Breast epithelium (tissue), 4 donors: ENCODE results near the gene BMP7. TPM values are rescaled to one million over a fixed set of nuclear protein-coding genes. Genes with fewer than 3 reads are reported as not detected.

Source experiments
- DNase-seq, 2 donors: peaks; one replicate each; pipeline ENCODE4 v3.0.0-alpha.2; 2019; ENCODE audit warnings: low spot score in 2 of 2
- H3K27ac ChIP-seq, 2 donors: fragments of 200-600 bp; sonication (generic) in 1 of 2; one replicate each; pipeline ENCODE4 v1.5.1; 2016 to 2019; ENCODE audit warnings: mild to moderate bottlenecking in 1 of 2
- H3K27me3 ChIP-seq, 2 donors: fragments of 200-600 bp; sonication (generic) in 1 of 2; one replicate each; pipeline versions ENCODE4 v1.5.1 to v1.6.0; 2017 to 2019; ENCODE audit warnings: control low read depth in 1 of 2, mild to moderate bottlenecking in 1 of 2
- H3K36me3 ChIP-seq: fragments of 200-600 bp; one replicate; pipeline ENCODE4 v1.5.1; 2019
- H3K4me1 ChIP-seq, 2 donors: fragments of 200-600 bp; sonication (generic); one replicate each; pipeline ENCODE4 v1.5.1; 2016 to 2019; ENCODE audit warnings: control low read depth in 1 of 2
- H3K4me3 ChIP-seq, 3 donors: fragments of 200-600 bp; sonication (generic); 1 replicate in 2 of 3; 2 replicates in 1 of 3; pipeline ENCODE4 v1.5.1; 2016 to 2019; ENCODE audit warnings: mild to moderate bottlenecking in 3 of 3, moderate library complexity in 2 of 3
- H3K9me3 ChIP-seq, 2 donors: fragments of 200-600 bp; sonication (generic) in 1 of 2; one replicate each; pipeline ENCODE4 v1.5.1; 2016 to 2019; ENCODE audit warnings: control low read depth in 1 of 2
- CTCF ChIP-seq, 3 donors: fragments of 450-650 bp; IDR thresholded peaks; one replicate each; pipeline ENCODE4 v1.5.1; 2016 to 2017; ENCODE audit warnings: antibody characterized with exemption in 3 of 3, mild to moderate bottlenecking in 3 of 3, moderate library complexity in 3 of 3
- POLR2A ChIP-seq: fragments of 450-650 bp; IDR thresholded peaks from one replicate; pipeline ENCODE4 v1.6.1; 2016; ENCODE audit warnings: antibody characterized with exemption, mild to moderate bottlenecking, moderate library complexity
- POLR2AphosphoS5 ChIP-seq, 3 donors: sonication (generic); formaldehyde crosslinking; IDR thresholded peaks; one replicate each; pipeline ENCODE4 v1.6.1; 2017; ENCODE audit warnings: antibody characterized with exemption in 3 of 3
- intact Hi-C: fragments of 100-400 bp; cut with DNase I; formaldehyde crosslinking; loops from one replicate; pipeline ENCODE4 v1.15.1; 2023; ENCODE audit warnings: low total_unique reads
- total RNA-seq, 3 donors: library from RNA; depleted of rRNA; stranded (reverse); fragments of >200 nt; gene quantifications; one replicate each; pipeline ENCODE4 v1.1.0, GENCODE V29; 2016

The BMP7 gene
- total RNA-seq, 3 donors from 2014 or later = 1.6 to 3.8 (median 1.8) TPM

DNA sequence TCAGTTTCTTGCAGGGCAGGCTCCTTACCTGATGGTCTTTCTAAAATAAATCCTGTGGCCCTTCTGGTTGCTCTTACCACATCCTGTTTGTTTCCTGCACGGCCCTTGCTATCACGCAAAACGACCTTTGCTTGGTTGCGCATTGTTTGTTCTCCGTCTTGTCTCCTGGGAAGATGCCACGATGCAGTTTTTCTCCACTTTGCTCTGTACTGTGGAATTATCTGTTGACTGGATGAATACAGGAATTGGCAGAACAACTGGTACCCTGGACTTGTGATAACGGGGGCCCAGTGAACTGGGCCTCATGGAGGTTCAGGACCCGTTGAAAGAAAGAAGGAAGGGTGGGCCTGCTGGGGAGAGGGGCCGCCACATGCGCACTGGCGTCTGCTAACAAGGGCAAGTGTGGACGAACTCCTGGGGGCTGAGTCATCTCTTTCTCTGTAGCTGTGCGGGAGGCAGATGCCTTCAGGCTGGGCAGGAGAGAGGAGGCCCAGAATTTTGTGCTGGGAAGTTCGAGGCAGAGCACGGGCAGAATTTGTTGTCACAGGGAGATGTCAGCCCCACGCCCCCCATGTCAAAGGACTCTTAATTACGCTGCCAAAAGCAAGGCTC, 139.9 kb downstream of the BMP7 start:
- no peaks in the 10 kb centered on the region for H3K27me3 ChIP-seq
- intact Hi-C loops = loop anchor here (1.0 kb wide), 1 partner anchor 22 kb away; no protein-coding TSS in a partner anchor
- TF ChIP-seq POLR2A = no peak
- TF ChIP-seq POLR2AphosphoS5 (IDR thresholded peaks at IDR 0.05) = no peak
- no peak for TF ChIP-seq CTCF (IDR thresholded peaks at IDR 0.05)
- no peak for DNase-seq
- no peaks in the 10 kb centered on the region for H3K36me3 ChIP-seq
- H3K9me3 ChIP-seq = no peaks in the 10 kb centered on the region
- no peaks in the 10 kb centered on the region for H3K4me1 ChIP-seq
- no peak overlapping the region for H3K27ac ChIP-seq
- H3K4me3 ChIP-seq = no peak overlapping the region

DNA sequence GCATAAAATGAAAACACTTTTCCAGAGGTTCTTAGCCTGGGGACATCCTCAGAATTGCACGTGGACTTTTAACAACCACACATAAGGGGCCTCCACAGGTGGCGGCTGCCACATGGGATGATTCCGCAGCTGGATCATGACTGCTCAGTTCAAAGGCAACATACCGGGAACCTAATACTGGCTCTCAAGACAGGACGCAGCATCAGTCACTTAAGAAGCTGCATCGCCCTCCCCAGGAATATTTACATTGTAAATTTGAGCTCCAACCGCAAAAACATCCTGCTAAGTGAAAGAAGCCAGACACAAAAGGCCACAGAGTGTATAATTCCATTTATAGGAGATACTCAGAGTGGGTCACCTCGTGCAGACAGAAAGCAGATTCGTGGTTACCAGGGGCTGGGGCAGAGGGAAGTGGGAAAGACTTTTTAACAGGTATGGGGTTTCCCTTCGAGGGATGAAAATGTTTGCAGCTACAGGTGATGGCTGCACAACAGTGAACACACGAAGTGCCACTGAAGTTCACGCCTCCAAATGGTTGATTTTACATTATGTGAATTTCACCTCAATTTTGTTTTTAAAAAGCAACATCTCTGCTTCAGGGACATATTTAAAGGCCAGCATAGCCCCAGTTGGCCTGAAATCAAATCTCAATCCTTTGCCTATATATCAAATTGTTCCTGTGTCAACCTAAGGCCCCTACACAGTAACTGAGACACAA, 141.5 kb downstream of the BMP7 start:
- no peaks in the 10 kb centered on the region for H3K36me3 ChIP-seq
- TF ChIP-seq POLR2AphosphoS5 (IDR thresholded peaks at IDR 0.05) = no peak
- no peak for TF ChIP-seq POLR2A
- no peak for TF ChIP-seq CTCF (IDR thresholded peaks at IDR 0.05)
- H3K27ac ChIP-seq = no peak overlapping the region
- no peak overlapping the region for H3K4me3 ChIP-seq
- no peak for DNase-seq
- H3K9me3 ChIP-seq = no peaks in the 10 kb centered on the region
- H3K27me3 ChIP-seq = no peaks in the 10 kb centered on the region
- intact Hi-C loops = no loop called here
- no peaks in the 10 kb centered on the region for H3K4me1 ChIP-seq

- H3K9me3 ChIP-seq = no peaks in the 10 kb centered on the region
- H3K4me1 ChIP-seq = no peaks in the 10 kb centered on the region
- no peak for DNase-seq
- H3K4me3 ChIP-seq = no peak overlapping the region
- no peak overlapping the region for H3K27ac ChIP-seq
- intact Hi-C loops = no loop called here
- no peaks in the 10 kb centered on the region for H3K36me3 ChIP-seq
- TF ChIP-seq POLR2A (no peak), CTCF (IDR thresholded peaks at IDR 0.05) (no peak)
- H3K27me3 ChIP-seq = no peaks in the 10 kb centered on the region
These were observed 142.1 kb downstream of the BMP7 start for GRCh38 chr20:57124366-57124765.

DNA sequence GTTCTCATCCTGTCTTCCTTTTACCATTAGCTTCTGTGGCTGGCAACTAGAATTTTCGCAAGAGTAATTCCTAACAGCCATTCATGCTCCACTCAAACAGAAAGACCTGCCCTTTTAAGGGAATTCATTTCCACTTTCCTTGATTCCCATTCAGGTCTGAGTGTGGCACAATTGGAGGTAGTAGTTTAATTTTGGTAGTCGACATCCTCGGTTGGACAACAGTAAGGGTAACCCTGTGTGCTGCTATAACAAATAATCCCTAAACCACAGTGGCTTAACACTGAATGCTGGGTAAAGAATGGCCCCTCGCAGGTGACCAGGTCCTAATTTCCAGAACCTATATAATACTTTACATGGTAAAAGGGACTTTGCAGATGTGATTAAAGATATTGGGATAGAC, 142.9 kb downstream of the BMP7 start:
- no peaks in the 10 kb centered on the region for H3K4me1 ChIP-seq
- H3K9me3 ChIP-seq = no peaks in the 10 kb centered on the region
- H3K27ac ChIP-seq = no peak overlapping the region
- no peaks in the 10 kb centered on the region for H3K36me3 ChIP-seq
- intact Hi-C loops = no loop called here
- H3K27me3 ChIP-seq = no peaks in the 10 kb centered on the region
- TF ChIP-seq CTCF (IDR thresholded peaks at IDR 0.05) = no peak
- TF ChIP-seq POLR2A = no peak
- TF ChIP-seq POLR2AphosphoS5 (IDR thresholded peaks at IDR 0.05) = no peak
- H3K4me3 ChIP-seq = no peak overlapping the region
- no peak for DNase-seq
